ENCODE results near the gene GLI1.

Gene GLI1

GRCh38 chr12:57458665-57459054, 925 bp upstream of the GLI1 start:
- no peaks in the 10 kb centered on the region for H3K9me3 Mint-ChIP-seq
- peaks cover 56% of the 10 kb centered on the region for H3K4me1 Mint-ChIP-seq
- peak overlapping the region; percentile 84 for H3K4me3 Mint-ChIP-seq
- H3K36me3 Mint-ChIP-seq (ENCODE audit: insufficient read depth) = peaks cover 5% of the 10 kb centered on the region
- peaks cover 21% of the 10 kb centered on the region for H3K27me3 Mint-ChIP-seq
- H3K27ac Mint-ChIP-seq (ENCODE audit: low read depth) = peak overlapping the region; percentile 91
- no peak for ATAC-seq (replicated peaks; ENCODE audit: extremely low read depth, poor library complexity, severe bottlenecking)
- DNase-seq (ENCODE audit: low spot score in 2 of 2) = no peak

GRCh38 chr12:57459055-57459749, 383 bp upstream of the GLI1 start:
- Mint-ChIP-seq H3K9me3 (no peaks in the 10 kb centered on the region), H3K4me1 (peaks cover 61% of the 10 kb centered on the region), H3K27me3 (peaks cover 21% of the 10 kb centered on the region), H3K27ac (ENCODE audit: low read depth) (peak overlapping the region; percentile 91), H3K36me3 (ENCODE audit: insufficient read depth) (peaks cover 5% of the 10 kb centered on the region), H3K4me3 (peak overlapping the region; percentile 84)
- peak; percentile 90 to 93 for DNase-seq (ENCODE audit: low spot score in 2 of 2)
- peak; percentile 75 for ATAC-seq (replicated peaks; ENCODE audit: extremely low read depth, poor library complexity, severe bottlenecking)

- peak overlapping the region; percentile 91 for H3K27ac Mint-ChIP-seq (ENCODE audit: low read depth)
- peaks cover 5% of the 10 kb centered on the region for H3K36me3 Mint-ChIP-seq (ENCODE audit: insufficient read depth)
- H3K4me3 Mint-ChIP-seq = peak overlapping the region; percentile 84
- no peak for DNase-seq (ENCODE audit: low spot score in 2 of 2)
- no peak for ATAC-seq (replicated peaks; ENCODE audit: extremely low read depth, poor library complexity, severe bottlenecking)
- H3K4me1 Mint-ChIP-seq = peaks cover 61% of the 10 kb centered on the region
- H3K27me3 Mint-ChIP-seq = peaks cover 21% of the 10 kb centered on the region
- H3K9me3 Mint-ChIP-seq = no peaks in the 10 kb centered on the region
Observed at GRCh38 chr12:57460468-57460784, 841 bp downstream of the GLI1 start.

- Mint-ChIP-seq H3K27ac (ENCODE audit: low read depth) (no peak overlapping the region), H3K9me3 (no peaks in the 10 kb centered on the region), H3K27me3 (peaks cover 21% of the 10 kb centered on the region), H3K4me1 (peaks cover 60% of the 10 kb centered on the region), H3K36me3 (ENCODE audit: insufficient read depth) (peaks cover 5% of the 10 kb centered on the region), H3K4me3 (peak overlapping the region; percentile 84)
- DNase-seq (ENCODE audit: low spot score in 2 of 2) (no peak), ATAC-seq (replicated peaks; ENCODE audit: extremely low read depth, poor library complexity, severe bottlenecking) (no peak)
Observed at GRCh38 chr12:57460841-57461275, 1.3 kb downstream of the GLI1 start.

GRCh38 chr12:57461276-57461916, 1.8 kb downstream of the GLI1 start:
- H3K36me3 Mint-ChIP-seq (ENCODE audit: insufficient read depth) = peaks cover 5% of the 10 kb centered on the region
- H3K9me3 Mint-ChIP-seq = no peaks in the 10 kb centered on the region
- no peak for DNase-seq (ENCODE audit: low spot score in 2 of 2)
- peak overlapping the region; percentile 84 for H3K4me3 Mint-ChIP-seq
- H3K27ac Mint-ChIP-seq (ENCODE audit: low read depth) = no peak overlapping the region
- peaks cover 21% of the 10 kb centered on the region for H3K27me3 Mint-ChIP-seq
- peaks cover 55% of the 10 kb centered on the region for H3K4me1 Mint-ChIP-seq
- ATAC-seq (replicated peaks; ENCODE audit: extremely low read depth, poor library complexity, severe bottlenecking) = no peak

- Mint-ChIP-seq H3K4me3 (peak overlapping the region; percentile 84), H3K27ac (ENCODE audit: low read depth) (no peak overlapping the region), H3K27me3 (peaks cover 21% of the 10 kb centered on the region), H3K4me1 (peaks cover 55% of the 10 kb centered on the region), H3K36me3 (ENCODE audit: insufficient read depth) (peaks cover 5% of the 10 kb centered on the region), H3K9me3 (no peaks in the 10 kb centered on the region)
- DNase-seq (ENCODE audit: low spot score in 2 of 2) = no peak
- no peak for ATAC-seq (replicated peaks; ENCODE audit: extremely low read depth, poor library complexity, severe bottlenecking)
Observed at GRCh38 chr12:57461917-57462250, 2.3 kb downstream of the GLI1 start.

- ATAC-seq (replicated peaks; ENCODE audit: extremely low read depth, poor library complexity, severe bottlenecking) (peak; percentile 75), DNase-seq (ENCODE audit: low spot score in 2 of 2) (peak; percentile 84)
- H3K4me1 Mint-ChIP-seq = peaks cover 59% of the 10 kb centered on the region
- H3K27me3 Mint-ChIP-seq = peaks cover 21% of the 10 kb centered on the region
- peak overlapping the region; percentile 80 for H3K27ac Mint-ChIP-seq (ENCODE audit: low read depth)
- H3K9me3 Mint-ChIP-seq = no peaks in the 10 kb centered on the region
- H3K4me3 Mint-ChIP-seq = peak overlapping the region; percentile 84
- H3K36me3 Mint-ChIP-seq (ENCODE audit: insufficient read depth) = peaks cover 5% of the 10 kb centered on the region
Observed at GRCh38 chr12:57462251-57462911, 2.8 kb downstream of the GLI1 start.

GRCh38 chr12:57462912-57463253, 3.3 kb downstream of the GLI1 start:
- Mint-ChIP-seq H3K4me1 (peaks cover 63% of the 10 kb centered on the region), H3K4me3 (peak overlapping the region; percentile 84), H3K36me3 (ENCODE audit: insufficient read depth) (peaks cover 5% of the 10 kb centered on the region), H3K27ac (ENCODE audit: low read depth) (peak overlapping the region; percentile 80), H3K9me3 (no peaks in the 10 kb centered on the region), H3K27me3 (peaks cover 21% of the 10 kb centered on the region)
- ATAC-seq (replicated peaks; ENCODE audit: extremely low read depth, poor library complexity, severe bottlenecking) (no peak), DNase-seq (ENCODE audit: low spot score in 2 of 2) (no peak)

- Mint-ChIP-seq H3K36me3 (ENCODE audit: insufficient read depth) (peaks cover 10% of the 10 kb centered on the region), H3K4me3 (no peak overlapping the region), H3K4me1 (peaks cover 52% of the 10 kb centered on the region), H3K27ac (ENCODE audit: low read depth) (no peak overlapping the region), H3K9me3 (no peaks in the 10 kb centered on the region), H3K27me3 (peaks cover 21% of the 10 kb centered on the region)
- ATAC-seq (replicated peaks; ENCODE audit: extremely low read depth, poor library complexity, severe bottlenecking) = no peak
- no peak for DNase-seq (ENCODE audit: low spot score in 2 of 2)
Observed at GRCh38 chr12:57464569-57464968, 5.0 kb downstream of the GLI1 start.

GRCh38 chr12:57465030-57465746, 5.6 kb downstream of the GLI1 start:
- no peak overlapping the region for H3K4me3 Mint-ChIP-seq
- ATAC-seq (replicated peaks; ENCODE audit: extremely low read depth, poor library complexity, severe bottlenecking) = no peak
- no peak for DNase-seq (ENCODE audit: low spot score in 2 of 2)
- H3K4me1 Mint-ChIP-seq = peaks cover 46% of the 10 kb centered on the region
- H3K27ac Mint-ChIP-seq (ENCODE audit: low read depth) = peak overlapping the region; percentile 63
- no peaks in the 10 kb centered on the region for H3K9me3 Mint-ChIP-seq
- peaks cover 17% of the 10 kb centered on the region for H3K27me3 Mint-ChIP-seq
- H3K36me3 Mint-ChIP-seq (ENCODE audit: insufficient read depth) = peaks cover 10% of the 10 kb centered on the region

GRCh38 chr12:57465747-57466505, 6.3 kb downstream of the GLI1 start:
- no peaks in the 10 kb centered on the region for H3K9me3 Mint-ChIP-seq
- no peak overlapping the region for H3K4me3 Mint-ChIP-seq
- ATAC-seq (replicated peaks; ENCODE audit: extremely low read depth, poor library complexity, severe bottlenecking) (no peak), DNase-seq (ENCODE audit: low spot score in 2 of 2) (no peak)
- peaks cover 40% of the 10 kb centered on the region for H3K4me1 Mint-ChIP-seq
- peak overlapping the region; percentile 63 for H3K27ac Mint-ChIP-seq (ENCODE audit: low read depth)
- H3K36me3 Mint-ChIP-seq (ENCODE audit: insufficient read depth) = peaks cover 12% of the 10 kb centered on the region
- peaks cover 9% of the 10 kb centered on the region for H3K27me3 Mint-ChIP-seq

- DNase-seq (ENCODE audit: low spot score in 2 of 2) (no peak), ATAC-seq (replicated peaks; ENCODE audit: extremely low read depth, poor library complexity, severe bottlenecking) (no peak)
- no peak overlapping the region for H3K4me3 Mint-ChIP-seq
- H3K27ac Mint-ChIP-seq (ENCODE audit: low read depth) = no peak overlapping the region
- H3K4me1 Mint-ChIP-seq = peaks cover 41% of the 10 kb centered on the region
- H3K27me3 Mint-ChIP-seq = no peaks in the 10 kb centered on the region
- peaks cover 23% of the 10 kb centered on the region for H3K36me3 Mint-ChIP-seq (ENCODE audit: insufficient read depth)
- H3K9me3 Mint-ChIP-seq = no peaks in the 10 kb centered on the region
Observed at GRCh38 chr12:57467212-57467874, 7.8 kb downstream of the GLI1 start.
